PC-9 (cell line): ENCODE results near the gene SLAIN2.

Source experiments
- CTCF ChIP-seq: fragments of 200-600 bp; sonication (generic); conservative IDR thresholded peaks from 2 replicates; pipeline ENCODE4 v1.6.1; 2017; ENCODE audit warnings: mixed run types, antibody characterized with exemption, mild to moderate bottlenecking, moderate library complexity
- EZH2 ChIP-seq: fragments of 200-600 bp; sonication (generic); IDR thresholded peaks from 2 replicates; pipeline ENCODE4 v1.8.0; 2017; ENCODE audit warnings: antibody characterized with exemption, low read depth

GRCh38 chr4:48467442-48467841 is 126.1 kb downstream of the SLAIN2 start:
- TF ChIP-seq CTCF, result no peak
- TF ChIP-seq EZH2, result no peak
